H1 (cell line): ENCODE data around the gene FGD5. TPM values are rescaled to one million over a fixed set of nuclear protein-coding genes. Genes with fewer than 3 reads are reported as not detected.

Source experiments
- CTCF ChIA-PET: fragments of 300-600 bp; sonication (Branson Sonifier 250); formaldehyde crosslinking; loops from one replicate; lab custom pipeline; 2021; ENCODE audit not compliant: partially characterized antibody; lab: Charles Lee
- POLR2A ChIA-PET: fragments of 300-600 bp; sonication (Branson Sonifier 250); formaldehyde crosslinking; loops from one replicate; lab custom pipeline; 2021; ENCODE audit warnings: inconsistent platforms; ENCODE audit not compliant: partially characterized antibody; lab: Charles Lee
- DNase-seq, 2 experiments: peaks; one replicate each; pipeline versions ENCODE4 v3.0.0 to v3.0.0-alpha.2; 2010 to 2022; ENCODE audit warnings: low spot score in 2 of 2, low read depth in 1 of 2, mixed read lengths in 1 of 2
- FAIRE-seq: peaks from 2 replicates; lab custom pipeline; 2011; peaks lifted over from hg19 to GRCh38; lab: Jason Lieb, UNC
- H2AFZ ChIP-seq: 2 replicates; pipeline ENCODE4 v1.8.1; 2012; ENCODE audit warnings: low read length, inconsistent platforms
- H2AK5ac ChIP-seq: 2 replicates; pipeline ENCODE4 v1.6.1; 2013; ENCODE audit warnings: low read depth, low read length
- H2BK120ac ChIP-seq: replicated peaks from 2 replicates; pipeline ENCODE3; 2013; ENCODE audit warnings: low read depth, low read length, inconsistent platforms
- H2BK12ac ChIP-seq: 2 replicates; pipeline ENCODE4 v1.6.1; 2013; ENCODE audit warnings: low read depth, low read length
- H2BK15ac ChIP-seq: 2 replicates; pipeline ENCODE4 v1.6.1; 2013; ENCODE audit warnings: low read length
- H2BK20ac ChIP-seq: 2 replicates; pipeline ENCODE4 v1.6.1; 2013; ENCODE audit warnings: low read length
- H2BK5ac ChIP-seq: 2 replicates; pipeline ENCODE4 v1.6.1; 2013; ENCODE audit warnings: low read depth, low read length
- H3K14ac ChIP-seq: 2 replicates; pipeline ENCODE4 v1.6.1; 2013; ENCODE audit warnings: inconsistent platforms; ENCODE audit not compliant: insufficient read length
- H3K18ac ChIP-seq: 2 replicates; pipeline ENCODE4 v1.6.1; 2013; ENCODE audit warnings: low read length; ENCODE audit errors: extremely low read depth
- H3K23ac ChIP-seq: 2 replicates; pipeline ENCODE4 v1.6.1; 2013; ENCODE audit warnings: inconsistent platforms; ENCODE audit not compliant: insufficient read length
- H3K23me2 ChIP-seq: 2 replicates; pipeline ENCODE4 v1.6.1; 2013; ENCODE audit warnings: low read depth, low read length
- H3K27ac ChIP-seq: 2 replicates; pipeline ENCODE4 v1.6.1; 2011; ENCODE audit warnings: low read depth, low read length, inconsistent platforms
- H3K27me3 ChIP-seq, 4 experiments: replicated peaks in 1 of 4; 1 replicate in 1 of 4; 2 replicates in 3 of 4; pipeline versions ENCODE4 v1.6.1 to v1.8.1; 2011 to 2013; ENCODE audit warnings: low read length in 3 of 4, mild to moderate bottlenecking in 3 of 4, inconsistent platforms in 2 of 4, mixed read lengths in 2 of 4, moderate library complexity in 1 of 4; ENCODE audit not compliant: control insufficient read depth in 3 of 4, insufficient read depth in 3 of 4; ENCODE audit errors: extremely low read depth in 1 of 4
- H3K36me3 ChIP-seq, 4 experiments: 2 replicates each; pipeline versions ENCODE4 v1.6.1 to v1.8.1; 2011 to 2013; ENCODE audit warnings: mild to moderate bottlenecking in 4 of 4, low read length in 3 of 4, moderate library complexity in 2 of 4, control low read depth in 1 of 4, inconsistent platforms in 1 of 4; ENCODE audit not compliant: insufficient read depth in 4 of 4, control insufficient read depth in 2 of 4
- H3K4ac ChIP-seq: replicated peaks from 2 replicates; pipeline ENCODE3; 2013; ENCODE audit warnings: low read length, low read depth, mixed read lengths, inconsistent platforms; ENCODE audit not compliant: insufficient read length
- H3K4me1 ChIP-seq, 4 experiments: replicated peaks in 1 of 4; 1 replicate in 1 of 4; 2 replicates in 3 of 4; pipeline versions ENCODE4 v1.6.1 to v1.8.1; 2011 to 2013; ENCODE audit warnings: low read length in 3 of 4, inconsistent platforms in 2 of 4, mixed read lengths in 1 of 4; ENCODE audit not compliant: insufficient read depth in 4 of 4, control insufficient read depth in 3 of 4
- H3K4me2 ChIP-seq, 2 experiments: 2 replicates each; pipeline versions ENCODE4 v1.6.1 to v1.8.1; 2011 to 2013; ENCODE audit warnings: low read depth in 2 of 2, low read length in 2 of 2, control low read depth in 1 of 2, inconsistent platforms in 1 of 2, mild to moderate bottlenecking in 1 of 2; ENCODE audit not compliant: insufficient read depth in 1 of 2
- H3K4me3 ChIP-seq, 4 experiments: fragments of 200-600, 300-600 bp in 1 of 4; sonication (generic), shearing (Covaris generic), sonication (Bioruptor Twin) in 1 of 4; 2 replicates each; pipeline versions ENCODE4 v1.5.1 to v1.8.1; 2011 to 2016; ENCODE audit warnings: low read length in 4 of 4, low read depth in 3 of 4, control low read depth in 2 of 4, inconsistent platforms in 2 of 4, mild to moderate bottlenecking in 2 of 4, mixed read lengths in 1 of 4, moderate library complexity in 1 of 4; ENCODE audit not compliant: insufficient read depth in 2 of 4; ENCODE audit errors: extremely low read depth in 1 of 4
- H3K56ac ChIP-seq: replicated peaks from 2 replicates; pipeline ENCODE3; 2013; ENCODE audit warnings: low read depth, mild to moderate bottlenecking, mixed read lengths, low read length, inconsistent platforms; ENCODE audit not compliant: insufficient read length
- H3K79me1 ChIP-seq: 2 replicates; pipeline ENCODE4 v1.6.1; 2013; ENCODE audit warnings: low read depth, low read length, control low read depth
- H3K79me2 ChIP-seq, 2 experiments: 2 replicates each; pipeline versions ENCODE4 v1.6.1 to v1.8.1; 2012 to 2013; ENCODE audit warnings: low read length in 2 of 2, mild to moderate bottlenecking in 2 of 2, inconsistent platforms in 1 of 2; ENCODE audit not compliant: insufficient read depth in 2 of 2, control insufficient read depth in 1 of 2
- H3K9ac ChIP-seq, 4 experiments: replicated peaks in 1 of 4; 1 replicate in 1 of 4; 2 replicates in 3 of 4; pipeline versions ENCODE4 v1.6.1 to v1.8.1; 2011 to 2013; ENCODE audit warnings: low read depth in 3 of 4, low read length in 3 of 4, control low read depth in 2 of 4, mild to moderate bottlenecking in 2 of 4, moderate library complexity in 2 of 4, inconsistent platforms in 1 of 4; ENCODE audit errors: extremely low read depth in 1 of 4
- H3K9me3 ChIP-seq, 2 experiments: 2 replicates each; pipeline versions ENCODE4 v1.6.1 to v1.8.1; 2012 to 2013; ENCODE audit warnings: mild to moderate bottlenecking in 2 of 2, moderate library complexity in 2 of 2, control low read depth in 1 of 2, inconsistent platforms in 1 of 2, low read depth in 1 of 2, low read length in 1 of 2, mixed read lengths in 1 of 2; ENCODE audit not compliant: insufficient read depth in 2 of 2
- H4K20me1 ChIP-seq, 2 experiments: replicated peaks in 1 of 2; 2 replicates each; pipeline versions ENCODE3 to v1.8.1; 2011 to 2013; ENCODE audit warnings: inconsistent platforms in 2 of 2, low read length in 2 of 2, mild to moderate bottlenecking in 1 of 2; ENCODE audit not compliant: insufficient read depth in 2 of 2, control insufficient read depth in 1 of 2
- H4K5ac ChIP-seq: 2 replicates; pipeline ENCODE4 v1.6.1; 2013; ENCODE audit warnings: low read length, low read depth, mixed read lengths, inconsistent platforms; ENCODE audit not compliant: insufficient read length
- H4K8ac ChIP-seq: 2 replicates; pipeline ENCODE4 v1.8.0; 2013; ENCODE audit warnings: mild to moderate bottlenecking, moderate library complexity, low read length, inconsistent platforms; ENCODE audit not compliant: insufficient read depth; ENCODE audit errors: extremely low read depth
- H4K91ac ChIP-seq: replicated peaks from 2 replicates; pipeline ENCODE3; 2013; ENCODE audit warnings: low read length, mixed read lengths, inconsistent platforms; ENCODE audit not compliant: insufficient read length
- BCL11A ChIP-seq, 2 experiments: IDR thresholded peaks; one replicate each; pipeline ENCODE4 v1.6.1; 2011; ENCODE audit warnings: low read depth in 2 of 2, low read length in 2 of 2, mild to moderate bottlenecking in 2 of 2
- CBX5 ChIP-seq: fragments of 300-800, 300-1000 bp; sonication (generic); IDR thresholded peaks from 2 replicates; pipeline ENCODE4 v1.7.1; 2016; ENCODE audit warnings: antibody characterized with exemption, low read length, low read depth
- CBX8 ChIP-seq: fragments of 300-800, 300-1000 bp; sonication (generic); IDR thresholded peaks from 2 replicates; pipeline ENCODE4 v1.7.1; 2016; ENCODE audit warnings: low read depth, low read length, borderline replicate concordance
- CTBP2 ChIP-seq: IDR thresholded peaks from 2 replicates; pipeline ENCODE4 v1.7.0; 2011; ENCODE audit warnings: borderline replicate concordance, mild to moderate bottlenecking, moderate library complexity, mixed read lengths, low read length; ENCODE audit not compliant: insufficient read depth, insufficient read length
- KDM1A ChIP-seq: fragments of 200-600, 300-600 bp; sonication (generic); IDR thresholded peaks from 2 replicates; pipeline ENCODE4 v1.7.1; 2016; ENCODE audit warnings: mild to moderate bottlenecking, low read length, borderline replicate concordance
- KDM4A ChIP-seq: IDR thresholded peaks from one replicate; pipeline ENCODE4 v1.7.1; 2012; ENCODE audit warnings: low read depth, mild to moderate bottlenecking, moderate library complexity, low read length, inconsistent platforms; ENCODE audit not compliant: severe bottlenecking
- KDM5A ChIP-seq: fragments of 200-600 bp; IDR thresholded peaks from 2 replicates; pipeline ENCODE4 v1.7.1; 2012; ENCODE audit warnings: mild to moderate bottlenecking, low read length, inconsistent platforms, mixed read lengths
- RFX5 ChIP-seq: IDR thresholded peaks from 2 replicates; pipeline ENCODE4 v1.6.1; 2011; ENCODE audit warnings: low read depth, low read length, improper control_type of control experiment, borderline replicate concordance
- ZNF274 ChIP-seq: IDR thresholded peaks from 2 replicates; pipeline ENCODE4 v1.7.0; 2012; ENCODE audit warnings: low read length, borderline replicate concordance; ENCODE audit errors: extremely low read depth
- WGBS, 2 experiments: shearing (Covaris generic) in 1 of 2; methylation state at CpG; one replicate each; pipeline versions ENCODE4 v1.1.6 to v1.1.7; 2013 to 2015; ENCODE audit warnings: low lambda C conversion rate in 2 of 2, mixed read lengths in 2 of 2, inconsistent platforms in 1 of 2, low coverage in 1 of 2, missing lambda C conversion rate in 1 of 2; ENCODE audit not compliant: insufficient replicate concordance in 2 of 2, insufficient coverage in 1 of 2, insufficient read length in 1 of 2; ENCODE audit errors: extremely low coverage in 1 of 2, missing lambda C conversion rate in 1 of 2; 5-methylcytosine and 5-hydroxymethylcytosine counted together
- polyA plus RNA-seq, 7 experiments: library from polyadenylated mRNA; depleted of rRNA in 3 of 7; stranded (reverse) in 5 of 7; unstranded in 2 of 7; fragments of >200 nt in 5 of 7; fragments of 200-250 nt in 2 of 7; gene quantifications; 1 replicate in 5 of 7; 2 replicates in 1 of 7; 4 replicates in 1 of 7; pipeline versions ENCODE4 v1.2.1 to v1.2.3, GENCODE V29; 2011 to 2013; ENCODE audit warnings: missing spikeins in 2 of 7, mixed read lengths in 2 of 7
- total RNA-seq: library from RNA; stranded (reverse); fragmentation: NEBNext Ultra II Directional; extraction: Animal tissue kit (Norgen Biotek cat#: 25700); gene quantifications from 2 replicates; pipeline ENCODE4 v1.2.1, GENCODE V29; 2021
- TF ChIP-seq, protein P1 (sequence below): IDR thresholded peaks from 2 replicates; pipeline ENCODE4 v1.6.1; 2012; ENCODE audit warnings: low read length, inconsistent platforms

FGD5 gene
- total and polyA plus RNA-seq, 2 of the 8 experiments (the other 6 are each of a cell fraction or from before 2014, with no cell fraction given), result 4.7 to 14.3 TPM

DNA sequence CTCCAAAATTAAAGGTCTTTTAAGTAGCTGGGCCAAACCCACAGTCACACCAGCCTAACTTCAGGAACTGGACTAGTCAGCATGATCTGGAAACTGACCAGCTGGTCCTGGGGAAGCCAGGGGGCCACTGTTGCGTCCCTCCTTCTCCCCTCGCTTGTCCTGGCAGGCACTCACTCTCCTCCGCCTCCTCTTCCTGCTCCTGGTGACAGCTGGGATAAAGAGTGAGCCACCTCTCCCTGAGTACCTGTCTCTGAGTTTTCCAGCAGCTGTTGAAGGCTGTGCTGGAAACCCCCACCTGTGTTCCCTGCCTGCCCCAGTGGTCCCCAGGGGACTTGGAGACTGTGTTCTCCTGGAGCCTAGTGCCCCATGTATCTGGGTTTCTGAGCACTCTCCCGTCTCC, 56.0 kb downstream of the FGD5 start:
- no peak overlapping the region for H4K8ac ChIP-seq
- no peak overlapping the region for H3K4ac ChIP-seq
- no peaks in the 10 kb centered on the region for H3K27me3 ChIP-seq
- H4K91ac ChIP-seq, result no peak overlapping the region
- H4K20me1 ChIP-seq, result no peaks in the 10 kb centered on the region
- no peak overlapping the region for H2BK12ac ChIP-seq
- H3K14ac ChIP-seq, result no peak overlapping the region
- H3K36me3 ChIP-seq, result no peaks in the 10 kb centered on the region
- no peaks in the 10 kb centered on the region for H3K23me2 ChIP-seq
- H3K9ac ChIP-seq, result no peak overlapping the region
- H3K4me2 ChIP-seq, result no peak overlapping the region
- H2BK120ac ChIP-seq, result no peak overlapping the region
- H3K79me1 ChIP-seq, result no peaks in the 10 kb centered on the region; the same call in none of the 2 replicates
- H2AFZ ChIP-seq, result no peak overlapping the region
- no peak overlapping the region for H3K23ac ChIP-seq
- no peak overlapping the region for H2BK15ac ChIP-seq
- H2AK5ac ChIP-seq, result no peak overlapping the region
- 82% methylated on average over 4 of the region's 4 CpGs; no CpG with 5 or more reads in 1 of the 2 experiments for WGBS, 2 experiments
- ChIA-PET POLR2A (interaction anchor here (0.8 kb wide), 2 partner anchors 12 to 17 kb away, joined by 3 read pairs; no protein-coding TSS in a partner anchor), CTCF (interaction anchor here (0.7 to 7.9 kb wide), 7 partner anchors 8 to 94 kb away, joined by 3 to 50 read pairs (median 4); no protein-coding TSS in a partner anchor)
- H3K27ac ChIP-seq, result no peak overlapping the region
- H3K4me3 ChIP-seq, result no peak overlapping the region
- no peak overlapping the region for H2BK5ac ChIP-seq
- DNase-seq (no peak), FAIRE-seq (no peak)
- H4K5ac ChIP-seq, result no peak overlapping the region
- peaks cover 0 to 18% (median 13%) of the 10 kb centered on the region in 4 experiments; a peak in 6 of 7 replicates for H3K4me1 ChIP-seq
- no peak overlapping the region for H3K18ac ChIP-seq
- H3K79me2 ChIP-seq, result no peaks in the 10 kb centered on the region
- no peak overlapping the region for H2BK20ac ChIP-seq
- no peaks in the 10 kb centered on the region for H3K9me3 ChIP-seq
- H3K56ac ChIP-seq, result no peak overlapping the region
- TF ChIP-seq KDM1A (no peak), KDM4A (no peak), RFX5 (no peak), CBX8 (no peak), KDM5A (no peak), CTBP2 (no peak), BCL11A (IDR thresholded peaks at IDR 0.05; ENCODE audit: low read depth in 2 of 2, low read length in 2 of 2) (no peak), ZNF274 (no peak), CBX5 (no peak)
- TF ChIP-seq, protein P1, sequence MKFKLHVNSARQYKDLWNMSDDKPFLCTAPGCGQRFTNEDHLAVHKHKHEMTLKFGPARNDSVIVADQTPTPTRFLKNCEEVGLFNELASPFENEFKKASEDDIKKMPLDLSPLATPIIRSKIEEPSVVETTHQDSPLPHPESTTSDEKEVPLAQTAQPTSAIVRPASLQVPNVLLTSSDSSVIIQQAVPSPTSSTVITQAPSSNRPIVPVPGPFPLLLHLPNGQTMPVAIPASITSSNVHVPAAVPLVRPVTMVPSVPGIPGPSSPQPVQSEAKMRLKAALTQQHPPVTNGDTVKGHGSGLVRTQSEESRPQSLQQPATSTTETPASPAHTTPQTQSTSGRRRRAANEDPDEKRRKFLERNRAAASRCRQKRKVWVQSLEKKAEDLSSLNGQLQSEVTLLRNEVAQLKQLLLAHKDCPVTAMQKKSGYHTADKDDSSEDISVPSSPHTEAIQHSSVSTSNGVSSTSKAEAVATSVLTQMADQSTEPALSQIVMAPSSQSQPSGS, result no peak
